Fibroblast of skin of back (primary cell): ENCODE measurements around the gene LDAH.

ENCODE experiments used
- DNase-seq: peaks from one replicate; pipeline ENCODE4 v3.0.0-alpha.2; 2013

The LDAH gene

GRCh38 chr2:20635113-20635510, 187.8 kb downstream of the LDAH start:
- no peak for DNase-seq

- DNase-seq = peak; percentile 76
Measured at GRCh38 chr2:20634507-20635112, 188.3 kb downstream of the LDAH start.
